BLaER1 (cell line): ENCODE measurements around the gene CD180.
A peak's percentile ranks its signal among the peaks of the same experiment; 100 is the strongest.

Source experiments
- H3K27ac ChIP-seq: shearing (Covaris generic); formaldehyde crosslinking; 2 replicates; pipeline ENCODE4 v1.8.1; 2022
- H3K27me3 ChIP-seq: shearing (Covaris generic); formaldehyde crosslinking; 2 replicates; pipeline ENCODE4 v1.8.1; 2022
- H3K36me3 ChIP-seq: shearing (Covaris generic); formaldehyde crosslinking; 2 replicates; pipeline ENCODE4 v1.8.1; 2022
- H3K4me1 ChIP-seq: shearing (Covaris generic); formaldehyde crosslinking; 2 replicates; pipeline ENCODE4 v1.8.1; 2022
- H3K4me2 ChIP-seq: shearing (Covaris generic); formaldehyde crosslinking; 2 replicates; pipeline ENCODE4 v1.8.1; 2022
- H3K4me3 ChIP-seq: shearing (Covaris generic); formaldehyde crosslinking; 2 replicates; pipeline ENCODE4 v1.8.1; 2022
- H3K9ac ChIP-seq: shearing (Covaris generic); formaldehyde crosslinking; 2 replicates; pipeline ENCODE4 v1.8.1; 2022
- H3K9me3 ChIP-seq: shearing (Covaris generic); formaldehyde crosslinking; 2 replicates; pipeline ENCODE4 v1.8.1; 2022
- H4K20me1 ChIP-seq: shearing (Covaris generic); formaldehyde crosslinking; 2 replicates; pipeline ENCODE4 v1.8.1; 2022
- Cebpa-rat ChIP-seq: shearing (Covaris generic); IDR thresholded peaks from 2 replicates; pipeline ENCODE4 v1.8.1; 2022

CD180 gene

GRCh38 chr5:67196537-67197059 is at the start of gene CD180:
Gene CD180 (minus strand): TSS chr5:67196799. CDS start chr5:67196641, 158 bp downstream.
- peak within 1 kb of the TSS; percentile 59 for H3K9ac ChIP-seq
- H3K4me1 ChIP-seq = peaks cover 83% of the 10 kb centered on the region
- H3K4me2 ChIP-seq = peak within 1 kb of the TSS; percentile 87

GRCh38 chr5:67246108-67246507 is 49.5 kb upstream of the CD180 start:
- TF ChIP-seq Cebpa-rat = no peak
- peaks cover 12% of the 10 kb centered on the region; the same call in 1 of the 2 replicates for H3K4me1 ChIP-seq
- no peak overlapping the region for H3K9ac ChIP-seq
- H4K20me1 ChIP-seq = no peaks in the 10 kb centered on the region
- no peaks in the 10 kb centered on the region for H3K27me3 ChIP-seq
- H3K36me3 ChIP-seq = no peaks in the 10 kb centered on the region
- H3K4me2 ChIP-seq = no peak overlapping the region
- H3K9me3 ChIP-seq = no peaks in the 10 kb centered on the region
- H3K27ac ChIP-seq = no peak overlapping the region
- no peak overlapping the region for H3K4me3 ChIP-seq

More at GRCh38 chr5:67196537-67197059, at the start of gene CD180:
- H3K27me3 ChIP-seq = no peaks in the 10 kb centered on the region
- H3K9me3 ChIP-seq = peaks cover 5% of the 10 kb centered on the region; the same call in 1 of the 2 replicates
- peak within 1 kb of the TSS; percentile 68 for H3K27ac ChIP-seq
- H4K20me1 ChIP-seq = no peaks in the 10 kb centered on the region
- H3K36me3 ChIP-seq = peaks cover 7% of the 10 kb centered on the region; the same call in 1 of the 2 replicates
- TF ChIP-seq Cebpa-rat = no peak
- H3K4me3 ChIP-seq = peak within 1 kb of the TSS; percentile 60

- TF ChIP-seq Cebpa-rat = no peak
- Histone ChIP-seq H3K9me3 (no peaks in the 10 kb centered on the region), H3K27ac (no peak overlapping the region), H3K36me3 (no peaks in the 10 kb centered on the region), H3K9ac (no peak overlapping the region), H4K20me1 (no peaks in the 10 kb centered on the region), H3K27me3 (no peaks in the 10 kb centered on the region), H3K4me1 (peaks cover 12% of the 10 kb centered on the region; the same call in 1 of the 2 replicates), H3K4me3 (no peak overlapping the region), H3K4me2 (no peak overlapping the region)
Observed at GRCh38 chr5:67245259-67245846, 48.8 kb upstream of the CD180 start.

- H3K4me3 ChIP-seq = no peak overlapping the region
- H3K4me1 ChIP-seq = peaks cover 12% of the 10 kb centered on the region; the same call in 1 of the 2 replicates
- H3K4me2 ChIP-seq = no peak overlapping the region
- no peak overlapping the region for H3K9ac ChIP-seq
- no peaks in the 10 kb centered on the region for H3K27me3 ChIP-seq
- no peak for TF ChIP-seq Cebpa-rat
- no peaks in the 10 kb centered on the region for H4K20me1 ChIP-seq
- H3K27ac ChIP-seq = no peak overlapping the region
- H3K9me3 ChIP-seq = no peaks in the 10 kb centered on the region
- no peaks in the 10 kb centered on the region for H3K36me3 ChIP-seq
Observed at GRCh38 chr5:67244345-67244793, 47.8 kb upstream of the CD180 start.

GRCh38 chr5:67243944-67244343 is 47.3 kb upstream of the CD180 start:
- H3K4me3 ChIP-seq = no peak overlapping the region
- no peak overlapping the region for H3K27ac ChIP-seq
- no peak overlapping the region for H3K4me2 ChIP-seq
- no peak for TF ChIP-seq Cebpa-rat
- H4K20me1 ChIP-seq = no peaks in the 10 kb centered on the region
- H3K36me3 ChIP-seq = no peaks in the 10 kb centered on the region
- H3K9ac ChIP-seq = no peak overlapping the region
- no peaks in the 10 kb centered on the region for H3K27me3 ChIP-seq
- peaks cover 9% of the 10 kb centered on the region; the same call in 1 of the 2 replicates for H3K4me1 ChIP-seq
- no peaks in the 10 kb centered on the region for H3K9me3 ChIP-seq

GRCh38 chr5:67243349-67243748 is 46.8 kb upstream of the CD180 start:
- H3K27ac ChIP-seq = no peak overlapping the region
- no peaks in the 10 kb centered on the region for H3K27me3 ChIP-seq
- no peaks in the 10 kb centered on the region for H3K36me3 ChIP-seq
- TF ChIP-seq Cebpa-rat = no peak
- no peaks in the 10 kb centered on the region for H3K9me3 ChIP-seq
- H3K4me3 ChIP-seq = no peak overlapping the region
- no peak overlapping the region for H3K9ac ChIP-seq
- no peaks in the 10 kb centered on the region for H4K20me1 ChIP-seq
- peaks cover 5% of the 10 kb centered on the region; the same call in 1 of the 2 replicates for H3K4me1 ChIP-seq
- no peak overlapping the region for H3K4me2 ChIP-seq

GRCh38 chr5:67241326-67241725 is 44.7 kb upstream of the CD180 start:
- peaks cover 5% of the 10 kb centered on the region; the same call in 1 of the 2 replicates for H3K4me1 ChIP-seq
- H3K9me3 ChIP-seq = no peaks in the 10 kb centered on the region
- H3K9ac ChIP-seq = no peak overlapping the region
- no peak overlapping the region for H3K27ac ChIP-seq
- no peak overlapping the region for H3K4me3 ChIP-seq
- H4K20me1 ChIP-seq = no peaks in the 10 kb centered on the region
- H3K27me3 ChIP-seq = no peaks in the 10 kb centered on the region
- no peak overlapping the region for H3K4me2 ChIP-seq
- TF ChIP-seq Cebpa-rat = no peak
- H3K36me3 ChIP-seq = no peaks in the 10 kb centered on the region

GRCh38 chr5:67240846-67241245 is 44.2 kb upstream of the CD180 start:
- Histone ChIP-seq H3K4me3 (no peak overlapping the region), H3K9ac (no peak overlapping the region), H4K20me1 (no peaks in the 10 kb centered on the region), H3K27me3 (no peaks in the 10 kb centered on the region), H3K9me3 (no peaks in the 10 kb centered on the region), H3K4me1 (peaks cover 3% of the 10 kb centered on the region; the same call in 1 of the 2 replicates), H3K27ac (no peak overlapping the region), H3K4me2 (no peak overlapping the region), H3K36me3 (no peaks in the 10 kb centered on the region)
- TF ChIP-seq Cebpa-rat = no peak

- no peaks in the 10 kb centered on the region for H3K27me3 ChIP-seq
- H3K4me1 ChIP-seq = peaks cover 2% of the 10 kb centered on the region
- no peak for TF ChIP-seq Cebpa-rat
- H3K4me3 ChIP-seq = no peak overlapping the region
- H3K4me2 ChIP-seq = no peak overlapping the region
- H3K9me3 ChIP-seq = no peaks in the 10 kb centered on the region
- no peaks in the 10 kb centered on the region for H4K20me1 ChIP-seq
- no peaks in the 10 kb centered on the region for H3K36me3 ChIP-seq
- no peak overlapping the region for H3K9ac ChIP-seq
- H3K27ac ChIP-seq = no peak overlapping the region
Observed at GRCh38 chr5:67240065-67240464, 43.5 kb upstream of the CD180 start.

- no peak overlapping the region for H3K9ac ChIP-seq
- H3K4me2 ChIP-seq = no peak overlapping the region
- H3K4me1 ChIP-seq = peaks cover 9% of the 10 kb centered on the region
- H4K20me1 ChIP-seq = no peaks in the 10 kb centered on the region
- H3K9me3 ChIP-seq = no peaks in the 10 kb centered on the region
- H3K27me3 ChIP-seq = no peaks in the 10 kb centered on the region
- H3K36me3 ChIP-seq = no peaks in the 10 kb centered on the region
- H3K4me3 ChIP-seq = no peak overlapping the region
- no peak overlapping the region for H3K27ac ChIP-seq
- no peak for TF ChIP-seq Cebpa-rat
Observed at GRCh38 chr5:67238191-67238590, 41.6 kb upstream of the CD180 start.
